Endothelial cell of hepatic sinusoid (primary cell): ENCODE results near the gene ATP6AP1.

Source experiments
- in situ Hi-C: cut with HindIII; loops from 2 replicates; pipeline ENCODE4 v1.10.0; 2017; ENCODE audit warnings: low sequenced_read_pairs

The ATP6AP1 gene

GRCh38 chrX:154469114-154469513 is 40.6 kb downstream of the ATP6AP1 start:
- in situ Hi-C loops = no loop called here

DNA sequence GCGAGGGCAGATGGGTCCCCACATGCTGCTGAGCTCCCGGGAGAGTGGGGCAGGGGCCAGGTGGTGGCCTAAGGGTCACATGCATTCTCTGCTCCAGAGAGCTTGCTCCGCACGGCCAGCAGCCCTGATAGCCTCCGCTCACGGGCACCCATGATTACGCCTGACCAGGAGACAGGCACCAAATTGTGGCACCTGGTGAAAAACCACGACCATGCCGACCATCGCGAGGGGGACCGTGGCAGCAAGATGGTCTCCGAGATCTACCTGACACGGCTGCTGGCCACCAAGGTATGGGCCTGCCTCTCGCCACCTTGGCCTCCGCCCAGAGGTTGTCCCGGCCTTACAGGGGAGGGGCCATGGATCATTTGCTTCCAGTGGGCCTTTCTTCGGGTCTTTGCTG is 41.4 kb downstream of the ATP6AP1 start:
- in situ Hi-C loops = no loop called here

- in situ Hi-C loops = no loop called here
These were observed 42.0 kb downstream of the ATP6AP1 start for GRCh38 chrX:154470434-154470833.

GRCh38 chrX:154470914-154471568 is 42.6 kb downstream of the ATP6AP1 start:
- in situ Hi-C loops = no loop called here

GRCh38 chrX:154471839-154472684 is 43.6 kb downstream of the ATP6AP1 start:
- in situ Hi-C loops = no loop called here

- in situ Hi-C loops = no loop called here
These were observed 44.5 kb downstream of the ATP6AP1 start for GRCh38 chrX:154472685-154473632.

DNA sequence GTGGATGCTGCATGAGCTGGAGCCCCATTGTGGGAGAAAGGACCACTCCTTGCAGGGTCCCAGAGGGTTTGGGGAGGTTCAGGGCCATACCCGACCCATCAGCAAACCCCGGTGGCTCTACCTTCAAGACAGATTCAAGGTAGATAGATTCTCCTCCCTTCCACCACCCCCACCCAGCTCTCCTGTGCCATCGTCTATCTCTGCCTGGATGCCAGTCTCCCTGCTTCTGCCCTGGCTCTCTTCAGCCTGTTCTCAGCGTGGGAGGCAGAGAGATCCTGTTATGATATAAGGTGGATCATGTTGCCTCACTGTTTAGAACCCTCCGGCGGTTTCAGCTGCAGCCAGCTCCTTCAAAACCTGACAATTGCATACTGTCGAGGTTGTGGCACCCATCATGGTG is 45.2 kb downstream of the ATP6AP1 start:
- in situ Hi-C loops = no loop called here

DNA sequence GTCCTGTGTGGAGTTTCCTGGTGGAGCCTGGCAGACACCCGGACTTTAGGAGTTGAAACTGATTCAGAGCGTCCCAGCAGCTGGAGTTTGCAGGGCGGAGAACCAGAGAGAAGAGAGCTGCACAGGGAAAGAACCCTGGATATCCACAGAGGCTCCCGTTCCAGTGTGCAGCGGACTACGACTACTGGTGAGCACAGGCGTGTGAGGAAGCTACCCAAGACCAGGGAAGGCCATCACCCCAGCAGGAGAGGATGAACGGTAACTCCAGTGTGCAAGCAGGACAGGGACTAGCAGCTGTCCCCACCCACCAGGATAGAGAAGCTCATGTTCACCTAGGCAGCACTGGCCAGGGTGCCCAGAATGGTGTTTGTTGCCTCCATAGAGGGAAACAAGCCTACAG is 48.3 kb downstream of the ATP6AP1 start:
- in situ Hi-C loops = no loop called here

GRCh38 chrX:154477891-154478477 is 49.5 kb downstream of the ATP6AP1 start:
- in situ Hi-C loops = no loop called here

- in situ Hi-C loops = no loop called here
These were observed 50.5 kb downstream of the ATP6AP1 start, which contains the start of gene LAGE3 for GRCh38 chrX:154478728-154479622. LAGE3 (minus strand) TSS chrX:154479281; CDS start chrX:154478915, 366 bp downstream.

- in situ Hi-C loops = no loop called here
These were observed 52.7 kb downstream of the ATP6AP1 start for GRCh38 chrX:154481195-154481594.

- in situ Hi-C loops = no loop called here
These were observed 53.6 kb downstream of the ATP6AP1 start for GRCh38 chrX:154481911-154482601.

DNA sequence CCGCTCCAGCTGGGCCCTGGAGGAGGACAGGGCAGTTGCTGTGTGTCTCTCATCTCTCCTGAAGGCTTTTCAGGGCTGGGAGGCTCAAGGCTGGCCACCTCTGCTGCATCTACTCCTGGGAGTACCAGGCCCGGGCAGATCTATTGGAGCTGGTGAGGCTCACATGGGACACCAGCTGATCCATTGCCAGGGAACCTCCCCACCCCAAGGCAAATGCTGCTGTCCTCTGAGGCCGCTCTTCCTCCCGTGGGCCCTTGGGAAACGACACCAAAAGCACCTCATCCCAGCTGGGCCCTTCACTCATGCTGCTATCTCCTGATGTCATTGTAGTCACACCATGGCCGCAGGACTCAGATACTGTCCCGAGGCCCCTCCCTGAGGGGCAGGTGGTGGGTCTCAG is 54.3 kb downstream of the ATP6AP1 start:
- in situ Hi-C loops = no loop called here

GRCh38 chrX:154483325-154483724 is 54.8 kb downstream of the ATP6AP1 start:
- in situ Hi-C loops = no loop called here

DNA sequence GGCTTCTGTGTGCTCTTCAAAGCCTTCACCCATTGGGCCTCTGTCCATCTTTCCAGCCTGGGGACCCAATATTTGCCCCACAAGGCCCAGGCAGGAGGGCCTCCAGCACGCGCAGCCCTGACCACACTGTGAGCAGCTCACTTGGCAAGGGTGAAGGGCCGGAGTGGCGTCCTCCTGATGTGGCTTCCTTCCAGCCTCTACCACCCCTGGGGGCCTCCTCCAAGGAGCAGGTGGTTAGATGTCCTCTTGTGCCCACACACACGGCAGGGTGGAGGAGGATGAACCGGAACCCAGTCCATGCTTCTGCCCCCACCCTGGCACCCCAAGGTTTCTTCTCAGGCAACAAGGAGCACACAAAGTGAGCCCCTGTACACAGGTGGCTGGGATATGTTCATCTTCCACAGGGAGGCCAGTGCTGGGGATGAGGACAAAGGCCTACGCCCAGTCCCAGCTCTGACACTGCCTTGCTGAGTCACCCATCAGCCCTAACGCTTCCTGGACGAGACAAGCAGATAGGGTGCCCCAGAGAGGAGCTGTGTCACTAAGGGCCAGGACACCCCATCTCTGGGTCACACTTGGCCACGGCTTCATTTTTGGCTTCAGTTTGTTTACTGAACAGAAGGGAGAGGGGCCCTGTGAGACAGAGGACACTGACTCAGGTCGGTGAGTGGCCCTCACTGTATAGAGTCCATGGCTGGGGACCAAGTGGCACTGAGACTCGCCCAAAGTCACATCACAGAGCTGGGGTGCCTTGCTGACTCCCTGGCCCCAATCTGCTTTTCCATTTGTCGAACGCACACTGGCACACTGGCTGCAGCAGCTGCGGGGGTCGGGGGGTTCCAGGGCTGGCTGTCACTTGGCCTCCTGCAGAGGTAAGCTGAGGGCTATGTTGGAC is 56.0 kb downstream of the ATP6AP1 start:
- in situ Hi-C loops = no loop called here

- in situ Hi-C loops = no loop called here
These were observed 56.9 kb downstream of the ATP6AP1 start for GRCh38 chrX:154485150-154486051.

DNA sequence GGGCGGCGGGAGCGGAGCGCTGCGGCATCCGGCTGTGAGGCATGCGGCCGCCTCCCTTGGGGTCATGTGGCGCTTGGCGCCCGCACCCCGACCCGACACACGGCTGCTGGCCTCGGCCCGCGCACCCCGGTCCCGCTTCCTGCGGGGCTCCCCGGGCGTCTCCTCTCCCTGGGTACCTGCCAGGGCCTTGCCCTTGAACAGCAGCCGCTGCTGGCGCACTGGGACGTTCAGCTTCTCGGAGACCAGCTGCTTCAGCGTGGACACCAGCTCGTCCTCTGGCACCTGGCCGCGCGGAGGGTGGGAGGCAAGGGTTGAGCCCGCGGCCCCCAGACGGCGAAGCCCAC is 57.5 kb downstream of the ATP6AP1 start:
- in situ Hi-C loops = no loop called here
